H9 (cell line): Measurements from ENCODE around the gene PHF5A. TPM values are rescaled to one million over a fixed set of nuclear protein-coding genes. Genes with fewer than 3 reads are reported as not detected.

Source experiments
- DNase-seq: peaks from one replicate; pipeline ENCODE4 v3.0.0-alpha.2; 2017
- H2AFZ ChIP-seq: one replicate; pipeline ENCODE4 v1.6.1; 2013; ENCODE audit warnings: mild to moderate bottlenecking, low read length, control low read depth, moderate library complexity
- H2AK5ac ChIP-seq: 2 replicates; pipeline ENCODE4 v1.6.1; 2013; ENCODE audit warnings: low read length, control low read depth, mixed read lengths; ENCODE audit not compliant: insufficient read length
- H2BK120ac ChIP-seq: one replicate; pipeline ENCODE4 v1.6.1; 2013; ENCODE audit warnings: low read depth, mild to moderate bottlenecking, low read length, control low read depth, inconsistent platforms; ENCODE audit not compliant: poor library complexity, severe bottlenecking
- H2BK12ac ChIP-seq: 2 replicates; pipeline ENCODE4 v1.6.1; 2013; ENCODE audit warnings: low read length, control low read depth, mixed read lengths, low read depth; ENCODE audit not compliant: insufficient read length
- H2BK15ac ChIP-seq: 2 replicates; pipeline ENCODE4 v1.6.1; 2013; ENCODE audit warnings: low read depth, low read length, control low read depth
- H2BK20ac ChIP-seq: one replicate; pipeline ENCODE4 v1.6.1; 2013; ENCODE audit warnings: low read depth, mild to moderate bottlenecking, low read length, control low read depth, inconsistent platforms; ENCODE audit not compliant: poor library complexity, severe bottlenecking
- H2BK5ac ChIP-seq: 2 replicates; pipeline ENCODE4 v1.6.1; 2013; ENCODE audit warnings: low read length, control low read depth, mixed read lengths; ENCODE audit not compliant: insufficient read length
- H3K14ac ChIP-seq: 2 replicates; pipeline ENCODE4 v1.6.1; 2013; ENCODE audit warnings: low read length, control low read depth; ENCODE audit not compliant: insufficient read depth
- H3K18ac ChIP-seq: 2 replicates; pipeline ENCODE4 v1.6.1; 2013; ENCODE audit warnings: low read depth, mild to moderate bottlenecking, mixed read lengths, low read length, control low read depth; ENCODE audit not compliant: insufficient read length
- H3K23ac ChIP-seq: 2 replicates; pipeline ENCODE4 v1.6.1; 2013; ENCODE audit warnings: low read length, control low read depth, mixed read lengths, low read depth; ENCODE audit not compliant: insufficient read length
- H3K23me2 ChIP-seq: 2 replicates; pipeline ENCODE4 v1.6.1; 2013; ENCODE audit warnings: low read depth, mild to moderate bottlenecking, mixed read lengths, low read length, control low read depth; ENCODE audit not compliant: insufficient read length, poor library complexity, severe bottlenecking
- H3K27ac ChIP-seq: 2 replicates; pipeline ENCODE4 v1.5.1; 2013; ENCODE audit warnings: low read length, control low read depth, mixed read lengths, low read depth; ENCODE audit not compliant: insufficient read length
- H3K27me3 ChIP-seq: 2 replicates; pipeline ENCODE4 v1.6.1; 2013; ENCODE audit warnings: low read length, control low read depth, inconsistent platforms; ENCODE audit not compliant: insufficient read depth
- H3K4ac ChIP-seq: 2 replicates; pipeline ENCODE4 v1.6.1; 2013; ENCODE audit warnings: low read depth, mild to moderate bottlenecking, control low read depth, inconsistent platforms, low read length, moderate library complexity
- H3K4me1 ChIP-seq: 2 replicates; pipeline ENCODE4 v1.6.1; 2013; ENCODE audit warnings: low read length, control low read depth, inconsistent platforms; ENCODE audit not compliant: insufficient read depth
- H3K4me2 ChIP-seq: 2 replicates; pipeline ENCODE4 v1.6.1; 2013; ENCODE audit warnings: low read length, control low read depth, mixed read lengths; ENCODE audit not compliant: insufficient read length, insufficient read depth
- H3K56ac ChIP-seq: 2 replicates; pipeline ENCODE4 v1.6.1; 2013; ENCODE audit warnings: low read depth, mild to moderate bottlenecking, mixed read lengths, low read length, control low read depth; ENCODE audit not compliant: insufficient read length
- H3K79me1 ChIP-seq: 2 replicates; pipeline ENCODE4 v1.6.1; 2013; ENCODE audit warnings: low read depth, mild to moderate bottlenecking, moderate library complexity, low read length, control low read depth, inconsistent platforms; ENCODE audit not compliant: insufficient read depth, poor library complexity, severe bottlenecking
- H3K79me2 ChIP-seq: 2 replicates; pipeline ENCODE4 v1.6.1; 2013; ENCODE audit warnings: low read length, control low read depth, inconsistent platforms; ENCODE audit not compliant: insufficient read depth
- H3K9ac ChIP-seq: 2 replicates; pipeline ENCODE4 v1.6.1; 2013; ENCODE audit warnings: low read length, control low read depth, mixed read lengths; ENCODE audit not compliant: insufficient read length; ENCODE audit errors: extremely low read depth
- H3K9me3 ChIP-seq: one replicate; pipeline ENCODE4 v1.6.1; 2013; ENCODE audit warnings: low read depth, low read length, inconsistent platforms; ENCODE audit not compliant: control insufficient read depth
- H3T11ph ChIP-seq: one replicate; pipeline ENCODE4 v1.6.1; 2013; ENCODE audit warnings: mild to moderate bottlenecking, low read length, control low read depth, inconsistent platforms
- H4K20me1 ChIP-seq: one replicate; pipeline ENCODE4 v1.6.1; 2013; ENCODE audit not compliant: control insufficient read depth, insufficient read length, insufficient read depth
- H4K5ac ChIP-seq: 2 replicates; pipeline ENCODE4 v1.6.1; 2013; ENCODE audit warnings: low read depth, mild to moderate bottlenecking, mixed read lengths, low read length, control low read depth; ENCODE audit not compliant: insufficient read length
- H4K8ac ChIP-seq: replicated peaks from 2 replicates; pipeline ENCODE4 v1.6.1; 2013; ENCODE audit warnings: low read length, control low read depth, mixed read lengths, low read depth; ENCODE audit not compliant: insufficient read length
- H4K91ac ChIP-seq: 2 replicates; pipeline ENCODE4 v1.6.1; 2013; ENCODE audit warnings: low read depth, mild to moderate bottlenecking, moderate library complexity, mixed read lengths, low read length, control low read depth; ENCODE audit not compliant: insufficient read length
- H3K27ac Mint-ChIP-seq, 3 experiments: 2 replicates in 2 of 3; 3 replicates in 1 of 3; pipeline ENCODE4 v1.8.0; 2020 to 2021; ENCODE audit warnings: mixed read lengths in 3 of 3, mild to moderate bottlenecking in 1 of 3, moderate library complexity in 1 of 3
- H3K27me3 Mint-ChIP-seq: 2 replicates; pipeline ENCODE4 v1.8.0; 2021; ENCODE audit warnings: low read depth, mild to moderate bottlenecking, moderate library complexity, mixed read lengths
- H3K36me3 Mint-ChIP-seq, 3 experiments: 2 replicates in 2 of 3; 3 replicates in 1 of 3; pipeline ENCODE4 v1.8.0; 2020 to 2021; ENCODE audit warnings: low read depth in 3 of 3, mixed read lengths in 3 of 3; ENCODE audit not compliant: insufficient read depth in 1 of 3
- H3K4me1 Mint-ChIP-seq, 2 experiments: 2 replicates each; pipeline ENCODE4 v1.8.0; 2020; ENCODE audit warnings: mixed read lengths in 2 of 2
- H3K4me3 Mint-ChIP-seq, 2 experiments: 2 replicates in 1 of 2; 3 replicates in 1 of 2; pipeline ENCODE4 v1.8.0; 2020 to 2021; ENCODE audit warnings: mild to moderate bottlenecking in 2 of 2, mixed read lengths in 2 of 2, moderate library complexity in 1 of 2
- H3K9me3 Mint-ChIP-seq, 2 experiments: 2 replicates in 1 of 2; 3 replicates in 1 of 2; pipeline ENCODE4 v1.8.0; 2020; ENCODE audit warnings: mild to moderate bottlenecking in 2 of 2, mixed read lengths in 2 of 2, moderate library complexity in 1 of 2
- CTCF ChIP-seq: fragments of 200-600 bp; sonication (generic); conservative IDR thresholded peaks from 3 replicates; pipeline ENCODE4 v1.8.0; 2021; ENCODE audit warnings: antibody characterized with exemption, mild to moderate bottlenecking
- WGBS: extraction: QIAGEN DNeasy Blood & Tissue Kit; methylation state at CpG from one replicate; pipeline ENCODE4 v1.1.7; 2013; ENCODE audit warnings: missing lambda C conversion rate, low lambda C conversion rate, mixed read lengths; ENCODE audit not compliant: insufficient read length; ENCODE audit errors: extremely low coverage; 5-methylcytosine and 5-hydroxymethylcytosine counted together
- total RNA-seq: library from RNA; stranded (reverse); gene quantifications from 2 replicates; pipeline ENCODE4 v1.2.1, GENCODE V29; 2021

The PHF5A gene
- total RNA-seq, 1 experiment from 2014 or later, result 114 TPM

- Mint-ChIP-seq H3K4me1 (no peaks in the 10 kb centered on the region), H3K27me3 (peaks cover 2% of the 10 kb centered on the region; the same call in 1 of the 2 replicates), H3K36me3 (peaks cover 30 to 49% (median 33%) of the 10 kb centered on the region in 3 experiments; a peak in 6 of 7 replicates), H3K27ac (peak overlapping the region in 1 of 3 experiments; percentile 91; a peak in 2 of 7 replicates), H3K4me3 (no peak overlapping the region), H3K9me3 (no peaks in the 10 kb centered on the region)
- Histone ChIP-seq H2BK20ac (no peak overlapping the region), H3K18ac (no peak overlapping the region), H3K27ac (no peak overlapping the region), H4K20me1 (no peaks in the 10 kb centered on the region), H3K79me2 (no peaks in the 10 kb centered on the region; the same call in 1 of the 2 replicates), H3K4me2 (no peak overlapping the region), H3K23ac (no peak overlapping the region), H4K91ac (no peak overlapping the region), H3K9me3 (no peaks in the 10 kb centered on the region), H3K4ac (no peak overlapping the region), H3K4me1 (no peaks in the 10 kb centered on the region), H2AK5ac (no peak overlapping the region), H3K56ac (no peak overlapping the region), H2BK15ac (no peak overlapping the region), H2BK120ac (no peak overlapping the region), H3K9ac (no peak overlapping the region), H3T11ph (no peak overlapping the region), H3K23me2 (no peaks in the 10 kb centered on the region), H4K5ac (no peak overlapping the region), H2BK5ac (no peak overlapping the region), H2BK12ac (no peak overlapping the region), H2AFZ (no peak overlapping the region), H3K79me1 (no peaks in the 10 kb centered on the region), H3K27me3 (no peaks in the 10 kb centered on the region), H4K8ac (no peak overlapping the region), H3K14ac (no peak overlapping the region; the same call in 1 of the 2 replicates)
- no peak for TF ChIP-seq CTCF
- no peak for DNase-seq
- no CpG with 5 or more reads among the region's 6 CpGs for WGBS
These were observed 36.8 kb downstream of the PHF5A start for GRCh38 chr22:41431656-41432055.
